Coronary artery (tissue), 2 donors: ENCODE results near the gene ANKFY1.
A peak's percentile ranks its signal among the peaks of the same experiment; 100 is the strongest.

Experiments
- DNase-seq: peaks from one replicate; pipeline ENCODE4 v3.0.0-alpha.2; 2017; ENCODE audit warnings: low spot score
- H3K27ac ChIP-seq, 2 donors: fragments of 200-600 bp; sonication (generic); one replicate each; pipeline ENCODE4 v1.5.1; 2016 to 2019
- H3K4me3 ChIP-seq: fragments of 200-600 bp; sonication (generic); 2 replicates; pipeline ENCODE4 v1.5.1; 2016; ENCODE audit warnings: mild to moderate bottlenecking, moderate library complexity
- CTCF ChIP-seq: fragments of 200-600 bp; sonication (generic); IDR thresholded peaks from one replicate; pipeline ENCODE4 v1.5.1; 2019; ENCODE audit warnings: antibody characterized with exemption

Gene ANKFY1

GRCh38 chr17:4247361-4247970, 16.3 kb downstream of the ANKFY1 start:
- DNase-seq, result no peak
- no peak overlapping the region for H3K4me3 ChIP-seq
- no peak for TF ChIP-seq CTCF
- peak overlapping the region in 1 of 2 donors; percentile 62 for H3K27ac ChIP-seq

- Histone ChIP-seq H3K4me3 (no peak overlapping the region), H3K27ac (no peak overlapping the region)
- no peak for DNase-seq
- TF ChIP-seq CTCF, result no peak
Observed at GRCh38 chr17:4246674-4247073, 17.1 kb downstream of the ANKFY1 start.

GRCh38 chr17:4241535-4241934, 22.2 kb downstream of the ANKFY1 start:
- no peak for TF ChIP-seq CTCF
- Histone ChIP-seq H3K27ac (no peak overlapping the region), H3K4me3 (no peak overlapping the region)
- no peak for DNase-seq

GRCh38 chr17:4236456-4236855, 27.3 kb downstream of the ANKFY1 start:
- Histone ChIP-seq H3K4me3 (no peak overlapping the region), H3K27ac (no peak overlapping the region)
- no peak for TF ChIP-seq CTCF
- DNase-seq, result no peak

GRCh38 chr17:4235372-4236279, 28.2 kb downstream of the ANKFY1 start:
- Histone ChIP-seq H3K4me3 (no peak overlapping the region), H3K27ac (no peak overlapping the region)
- TF ChIP-seq CTCF, result no peak
- DNase-seq, result no peak

GRCh38 chr17:4234401-4234800, 29.4 kb downstream of the ANKFY1 start:
- no peak for DNase-seq
- no peak for TF ChIP-seq CTCF
- Histone ChIP-seq H3K27ac (no peak overlapping the region), H3K4me3 (no peak overlapping the region)
